ENCODE measurements around the gene PDE6G. TPM values are rescaled to one million over a fixed set of nuclear protein-coding genes. Genes with fewer than 3 reads are reported as not detected.
"Not testable (repeated sequence)": the region's sequence is repeated elsewhere in the genome, so short reads cannot be mapped to it uniquely, and the experiment has no call there.

The PDE6G gene
- total RNA-seq, 1 experiment from 2014 or later = not detected

GRCh38 chr17:81681672-81682071 lies 25.3 kb upstream of the PDE6G start:
- no peaks in the 10 kb centered on the region for H3K9me3 ChIP-seq (replicated peaks)
- DNase-seq (ENCODE audit: low read depth in 1 of 2, low spot score in 2 of 2) = peak; percentile 57 to 87
- peaks cover 29% of the 10 kb centered on the region for H3K4me1 ChIP-seq (replicated peaks)
- H3K27me3 ChIP-seq (replicated peaks) = no peaks in the 10 kb centered on the region
- H3K27ac ChIP-seq = no peak overlapping the region
- no peak overlapping the region for H3K4me3 ChIP-seq
- H3K36me3 ChIP-seq = peaks cover 61% of the 10 kb centered on the region

- no peak overlapping the region for H3K4me3 ChIP-seq
- H3K27ac ChIP-seq = no peak overlapping the region
- DNase-seq (ENCODE audit: low read depth in 1 of 2, low spot score in 2 of 2) = no peak
- peaks cover 54% of the 10 kb centered on the region for H3K36me3 ChIP-seq
- H3K4me1 ChIP-seq (replicated peaks) = peaks cover 24% of the 10 kb centered on the region
- no peaks in the 10 kb centered on the region for H3K27me3 ChIP-seq (replicated peaks)
- no peaks in the 10 kb centered on the region for H3K9me3 ChIP-seq (replicated peaks)
These were observed 23.8 kb upstream of the PDE6G start for GRCh38 chr17:81680150-81680549.

GRCh38 chr17:81676906-81677305 lies 20.6 kb upstream of the PDE6G start:
- Histone ChIP-seq H3K27ac (no peak overlapping the region), H3K4me3 (no peak overlapping the region), H3K36me3 (peaks cover 61% of the 10 kb centered on the region), H3K9me3 (replicated peaks) (no peaks in the 10 kb centered on the region), H3K4me1 (replicated peaks) (peaks cover 5% of the 10 kb centered on the region), H3K27me3 (replicated peaks) (no peaks in the 10 kb centered on the region)
- peak in 1 of 2 experiments; percentile 48 for DNase-seq (ENCODE audit: low read depth in 1 of 2, low spot score in 2 of 2)

- DNase-seq (ENCODE audit: low read depth in 1 of 2, low spot score in 2 of 2) = peak; percentile 35 to 61
- not testable (repeated sequence) for H3K4me1 ChIP-seq (replicated peaks); H3K27me3 ChIP-seq (replicated peaks); H3K27ac ChIP-seq; H3K4me3 ChIP-seq; H3K9me3 ChIP-seq (replicated peaks)
- peaks cover 61% of the 10 kb centered on the region for H3K36me3 ChIP-seq
These were observed 19.3 kb upstream of the PDE6G start for GRCh38 chr17:81675515-81676221.

GRCh38 chr17:81673561-81674258 lies 17.4 kb upstream of the PDE6G start:
- H3K4me1 ChIP-seq (replicated peaks) = no peaks in the 10 kb centered on the region
- DNase-seq (ENCODE audit: low read depth in 1 of 2, low spot score in 2 of 2) = peak in 1 of 2 experiments; percentile 47
- no peaks in the 10 kb centered on the region for H3K27me3 ChIP-seq (replicated peaks)
- H3K27ac ChIP-seq = no peak overlapping the region
- no peaks in the 10 kb centered on the region for H3K9me3 ChIP-seq (replicated peaks)
- no peak overlapping the region for H3K4me3 ChIP-seq
- H3K36me3 ChIP-seq = peaks cover 71% of the 10 kb centered on the region

GRCh38 chr17:81672954-81673353 lies 16.6 kb upstream of the PDE6G start:
- H3K27ac ChIP-seq = no peak overlapping the region
- H3K36me3 ChIP-seq = peaks cover 78% of the 10 kb centered on the region
- H3K27me3 ChIP-seq (replicated peaks) = no peaks in the 10 kb centered on the region
- H3K4me1 ChIP-seq (replicated peaks) = peaks cover 2% of the 10 kb centered on the region
- no peak for DNase-seq (ENCODE audit: low read depth in 1 of 2, low spot score in 2 of 2)
- no peak overlapping the region for H3K4me3 ChIP-seq
- H3K9me3 ChIP-seq (replicated peaks) = no peaks in the 10 kb centered on the region

GRCh38 chr17:81672504-81672903 lies 16.2 kb upstream of the PDE6G start:
- Histone ChIP-seq H3K9me3 (replicated peaks) (no peaks in the 10 kb centered on the region), H3K27ac (no peak overlapping the region), H3K27me3 (replicated peaks) (no peaks in the 10 kb centered on the region), H3K36me3 (peaks cover 82% of the 10 kb centered on the region), H3K4me3 (no peak overlapping the region), H3K4me1 (replicated peaks) (peaks cover 6% of the 10 kb centered on the region)
- DNase-seq (ENCODE audit: low read depth in 1 of 2, low spot score in 2 of 2) = no peak

GRCh38 chr17:81667754-81668153 lies 11.4 kb upstream of the PDE6G start:
- no peaks in the 10 kb centered on the region for H3K9me3 ChIP-seq (replicated peaks)
- no peak overlapping the region for H3K27ac ChIP-seq
- H3K4me1 ChIP-seq (replicated peaks) = peaks cover 23% of the 10 kb centered on the region
- DNase-seq (ENCODE audit: low read depth in 1 of 2, low spot score in 2 of 2) = no peak
- H3K4me3 ChIP-seq = peak overlapping the region; percentile 85
- H3K36me3 ChIP-seq = peaks cover 78% of the 10 kb centered on the region
- H3K27me3 ChIP-seq (replicated peaks) = no peaks in the 10 kb centered on the region

GRCh38 chr17:81666342-81667191 lies 10.2 kb upstream of the PDE6G start, which contains the start of the genes CCDC137 and OXLD1:
Gene CCDC137 (plus strand): TSS chr17:81666737. CDS start chr17:81666767, 30 bp downstream.
Gene OXLD1 (minus strand): TSS chr17:81666605. CDS start chr17:81666577, 28 bp downstream.
- H3K4me1 ChIP-seq (replicated peaks) = peaks cover 23% of the 10 kb centered on the region
- H3K27me3 ChIP-seq (replicated peaks) = no peaks in the 10 kb centered on the region
- peak within 1 kb of the TSS; percentile 58 for H3K27ac ChIP-seq
- H3K36me3 ChIP-seq = peaks cover 67% of the 10 kb centered on the region
- DNase-seq (ENCODE audit: low read depth in 1 of 2, low spot score in 2 of 2) = peak; percentile 95 to 99
- no peaks in the 10 kb centered on the region for H3K9me3 ChIP-seq (replicated peaks)
- H3K4me3 ChIP-seq = peak within 1 kb of the TSS; percentile 85

- Histone ChIP-seq H3K4me1 (replicated peaks) (peaks cover 23% of the 10 kb centered on the region), H3K27ac (peak overlapping the region; percentile 58), H3K27me3 (replicated peaks) (no peaks in the 10 kb centered on the region), H3K4me3 (peak overlapping the region; percentile 85), H3K9me3 (replicated peaks) (no peaks in the 10 kb centered on the region), H3K36me3 (peaks cover 61% of the 10 kb centered on the region)
- peak in 1 of 2 experiments; percentile 66 for DNase-seq (ENCODE audit: low read depth in 1 of 2, low spot score in 2 of 2)
These were observed 9.7 kb upstream of the PDE6G start for GRCh38 chr17:81666092-81666341.

GRCh38 chr17:81665205-81666091 lies 9.1 kb upstream of the PDE6G start:
- no peaks in the 10 kb centered on the region for H3K27me3 ChIP-seq (replicated peaks)
- H3K4me1 ChIP-seq (replicated peaks) = peaks cover 23% of the 10 kb centered on the region
- H3K27ac ChIP-seq = peak overlapping the region; percentile 58
- H3K4me3 ChIP-seq = peak overlapping the region; percentile 85
- H3K36me3 ChIP-seq = peaks cover 55% of the 10 kb centered on the region
- DNase-seq (ENCODE audit: low read depth in 1 of 2, low spot score in 2 of 2) = peak in 1 of 2 experiments; percentile 64
- H3K9me3 ChIP-seq (replicated peaks) = no peaks in the 10 kb centered on the region

- DNase-seq (ENCODE audit: low read depth in 1 of 2, low spot score in 2 of 2) = peak in 1 of 2 experiments; percentile 47
- no peak overlapping the region for H3K4me3 ChIP-seq
- peaks cover 23% of the 10 kb centered on the region for H3K4me1 ChIP-seq (replicated peaks)
- H3K9me3 ChIP-seq (replicated peaks) = no peaks in the 10 kb centered on the region
- H3K27me3 ChIP-seq (replicated peaks) = no peaks in the 10 kb centered on the region
- no peak overlapping the region for H3K27ac ChIP-seq
- peaks cover 41% of the 10 kb centered on the region for H3K36me3 ChIP-seq
These were observed 7.7 kb upstream of the PDE6G start for GRCh38 chr17:81664051-81664470.

- H3K36me3 ChIP-seq = peaks cover 25% of the 10 kb centered on the region
- no peaks in the 10 kb centered on the region for H3K9me3 ChIP-seq (replicated peaks)
- no peak overlapping the region for H3K27ac ChIP-seq
- H3K27me3 ChIP-seq (replicated peaks) = no peaks in the 10 kb centered on the region
- H3K4me1 ChIP-seq (replicated peaks) = peaks cover 12% of the 10 kb centered on the region
- no peak overlapping the region for H3K4me3 ChIP-seq
- no peak for DNase-seq (ENCODE audit: low read depth in 1 of 2, low spot score in 2 of 2)
These were observed 5.7 kb upstream of the PDE6G start for GRCh38 chr17:81662002-81662401.

Measured in SJSA1 (cell line).